PC-3 (cell line): ENCODE measurements around the gene URB1. TPM values are rescaled to one million over a fixed set of nuclear protein-coding genes. Genes with fewer than 3 reads are reported as not detected.

ENCODE experiments used
- ATAC-seq: fragments of 200-7000 bp; cut with Tn5 transposase; 2 replicates; pipeline ENCODE4 v1.9.1; 2020; ENCODE audit warnings: mild to moderate bottlenecking, moderate library complexity
- BruUV-seq: library from RNA; stranded (reverse); fragments of 400-500 nt; replicated peaks from 2 replicates; lab custom pipeline; 2021; lab: Mats Ljungman, UMichigan
- CTCF ChIA-PET: fragments of 300-600 bp; sonication (Branson Sonifier 250); formaldehyde crosslinking; loops from one replicate; lab custom pipeline; 2022; ENCODE audit warnings: antibody characterized with exemption; lab: Charles Lee
- POLR2A ChIA-PET: fragments of 300-600 bp; sonication (Branson Sonifier 250); formaldehyde crosslinking; loops from one replicate; lab custom pipeline; 2022; ENCODE audit warnings: antibody characterized with exemption; ENCODE audit not compliant: unreplicated experiment; lab: Charles Lee
- DNase-seq: peaks from one replicate; pipeline ENCODE4 v3.0.0-alpha.2; 2015
- H2AFZ ChIP-seq: fragments of 300-600 bp; sonication (generic); 2 replicates; pipeline ENCODE4 v1.6.0; 2016; ENCODE audit warnings: antibody characterized with exemption, low read length
- H3F3A ChIP-seq: fragments of 300-600 bp; sonication (generic); one replicate; pipeline ENCODE4 v1.6.0; 2017; ENCODE audit warnings: antibody characterized with exemption, low read length, control low read depth, mild to moderate bottlenecking; ENCODE audit not compliant: unreplicated experiment
- H3K27ac ChIP-seq: fragments of 300-600 bp; sonication (generic); 2 replicates; pipeline ENCODE4 v1.5.1; 2016; ENCODE audit warnings: mild to moderate bottlenecking, low read length
- H3K27me3 ChIP-seq: fragments of 300-600 bp; sonication (generic); 2 replicates; pipeline ENCODE4 v1.6.1; 2016; ENCODE audit warnings: low read length, mixed read lengths
- H3K36me3 ChIP-seq: fragments of 300-600 bp; sonication (generic); 2 replicates; pipeline ENCODE4 v1.6.1; 2016; ENCODE audit warnings: low read depth, mixed run types, low read length, mixed read lengths
- H3K4me1 ChIP-seq: fragments of 300-600 bp; sonication (generic); 2 replicates; pipeline ENCODE4 v1.5.1; 2016; ENCODE audit warnings: low read length; ENCODE audit not compliant: insufficient read depth
- H3K4me2 ChIP-seq: fragments of 300-600 bp; sonication (generic); 2 replicates; pipeline ENCODE4 v1.6.0; 2016; ENCODE audit warnings: low read length
- H3K4me3 ChIP-seq: fragments of 300-600 bp; sonication (generic); 2 replicates; pipeline ENCODE4 v1.5.1; 2016; ENCODE audit warnings: mild to moderate bottlenecking, low read length, mixed read lengths
- H3K79me2 ChIP-seq: fragments of 300-600 bp; sonication (generic); 2 replicates; pipeline ENCODE4 v1.6.1; 2017; ENCODE audit warnings: low read length, mixed read lengths
- H3K9ac ChIP-seq: fragments of 300-600 bp; sonication (generic); 2 replicates; pipeline ENCODE4 v1.6.0; 2016; ENCODE audit warnings: mild to moderate bottlenecking, low read length
- H3K9me2 ChIP-seq: fragments of 300-600 bp; sonication (generic); replicated peaks from 2 replicates; pipeline ENCODE4 v1.6.1; 2016; ENCODE audit warnings: mixed run types, low read length, mixed read lengths
- H3K9me3 ChIP-seq: fragments of 300-600 bp; sonication (generic); 2 replicates; pipeline ENCODE4 v1.6.1; 2016; ENCODE audit warnings: low read length, mixed read lengths
- H4K20me1 ChIP-seq: fragments of 300-600 bp; sonication (generic); 2 replicates; pipeline ENCODE4 v1.6.1; 2016; ENCODE audit warnings: low read length, mixed read lengths
- CTCF ChIP-seq: fragments of 300-600 bp; sonication (generic); conservative IDR thresholded peaks from 2 replicates; pipeline ENCODE4 v1.5.1; 2017; ENCODE audit warnings: antibody characterized with exemption, low read depth, mild to moderate bottlenecking, low read length
- EZH2 ChIP-seq: fragments of 300-600 bp; sonication (generic); IDR thresholded peaks from one replicate; pipeline ENCODE4 v1.6.1; 2017; ENCODE audit warnings: antibody characterized with exemption, mild to moderate bottlenecking, low read length; ENCODE audit not compliant: unreplicated experiment
- EZH2phosphoT487 ChIP-seq: fragments of 300-600 bp; sonication (generic); IDR thresholded peaks from 2 replicates; pipeline ENCODE4 v1.6.1; 2018; ENCODE audit warnings: mild to moderate bottlenecking, antibody characterized with exemption, low read length, borderline replicate concordance
- intact Hi-C: fragments of 100-400 bp; cut with micrococcal nuclease; formaldehyde crosslinking; loops from 2 replicates; pipeline ENCODE4 v1.9.0; 2023
- total RNA-seq: library from RNA; depleted of rRNA; stranded (reverse); fragments of >200 nt; gene quantifications from 2 replicates; pipeline ENCODE4 v1.2.3, GENCODE V29; 2014

Gene URB1
- total RNA-seq, 1 experiment from 2014 or later = 27.8 TPM

- no peaks in the 10 kb centered on the region for H3K27me3 ChIP-seq
- peaks cover 42% of the 10 kb centered on the region for H3K36me3 ChIP-seq
- no peak for TF ChIP-seq CTCF
- no peak for TF ChIP-seq EZH2phosphoT487
- TF ChIP-seq EZH2 = no peak
- DNase-seq = no peak
- BruUV-seq = no TSS peak
- no peak overlapping the region for H2AFZ ChIP-seq
- ChIA-PET POLR2A (no interaction called here), CTCF (no interaction called here)
- peaks cover 65% of the 10 kb centered on the region for H4K20me1 ChIP-seq
- peaks cover 86% of the 10 kb centered on the region for H3K79me2 ChIP-seq
- no peak overlapping the region for H3K9ac ChIP-seq
- no peaks in the 10 kb centered on the region for H3F3A ChIP-seq
- H3K9me2 ChIP-seq = no peaks in the 10 kb centered on the region
- H3K4me2 ChIP-seq = no peak overlapping the region
- H3K4me1 ChIP-seq = peaks cover 29% of the 10 kb centered on the region
- H3K4me3 ChIP-seq = no peak overlapping the region
- ATAC-seq = no peak
- intact Hi-C loops = no loop called here
- no peaks in the 10 kb centered on the region for H3K9me3 ChIP-seq
- no peak overlapping the region for H3K27ac ChIP-seq
Measured at GRCh38 chr21:32386195-32386870, 6.5 kb downstream of the URB1 start.

- Histone ChIP-seq H3K27me3 (no peaks in the 10 kb centered on the region), H3K4me2 (no peak overlapping the region), H3K4me3 (no peak overlapping the region), H3F3A (no peaks in the 10 kb centered on the region), H2AFZ (no peak overlapping the region), H3K9me2 (no peaks in the 10 kb centered on the region), H3K9me3 (no peaks in the 10 kb centered on the region), H4K20me1 (peaks cover 53% of the 10 kb centered on the region), H3K9ac (no peak overlapping the region), H3K79me2 (peaks cover 91% of the 10 kb centered on the region), H3K4me1 (peaks cover 27% of the 10 kb centered on the region), H3K27ac (0 out of 2 replicates have a peak overlapping the region, but pooled peaks have one; percentile 79), H3K36me3 (peaks cover 58% of the 10 kb centered on the region)
- ATAC-seq (peak; percentile 32; the same call in 1 of the 2 replicates), DNase-seq (peak; percentile 37)
- TF ChIP-seq CTCF = peak; percentile 47
- no peak for TF ChIP-seq EZH2
- ChIA-PET CTCF (no interaction called here), POLR2A (interaction anchor here (0.7 kb wide), 1 partner anchor 12 kb away, joined by 15 read pairs; no protein-coding TSS in a partner anchor)
- intact Hi-C loops = no loop called here
- no TSS peak for BruUV-seq
Measured at GRCh38 chr21:32383812-32384211, 9.0 kb downstream of the URB1 start.

- POLR2A ChIA-PET = no interaction called here
- peaks cover 61% of the 10 kb centered on the region for H3K36me3 ChIP-seq
- H3K27ac ChIP-seq = peak overlapping the region; percentile 79
- H3K27me3 ChIP-seq = no peaks in the 10 kb centered on the region
- no peak overlapping the region for H2AFZ ChIP-seq
- DNase-seq (peak; percentile 92), ATAC-seq (peak; percentile 85)
- H3K9ac ChIP-seq = peak overlapping the region; percentile 47
- peaks cover 90% of the 10 kb centered on the region for H3K79me2 ChIP-seq
- peak overlapping the region; percentile 49 for H3K4me2 ChIP-seq
- CTCF ChIA-PET = interaction anchor here (0.5 kb wide), 1 partner anchor 11 kb away, joined by 3 read pairs; no protein-coding TSS in a partner anchor
- TF ChIP-seq CTCF = no peak
- TF ChIP-seq EZH2phosphoT487 = no peak
- no peak for TF ChIP-seq EZH2
- BruUV-seq = no TSS peak
- no peaks in the 10 kb centered on the region for H3K9me3 ChIP-seq
- intact Hi-C loops = loop anchor here (1.0 kb wide), 2 partner anchors 10 to 11 kb away; partner anchors contain the start of gene URB1
- H3K4me3 ChIP-seq = no peak overlapping the region
- H4K20me1 ChIP-seq = peaks cover 36% of the 10 kb centered on the region
- H3F3A ChIP-seq = no peaks in the 10 kb centered on the region
- H3K4me1 ChIP-seq = peaks cover 27% of the 10 kb centered on the region
- no peaks in the 10 kb centered on the region for H3K9me2 ChIP-seq
Measured at GRCh38 chr21:32382108-32382644, 10.6 kb downstream of the URB1 start.
